ENCODE data around the gene INO80E. TPM values are rescaled to one million over a fixed set of nuclear protein-coding genes. Genes with fewer than 3 reads are reported as not detected.

Gene INO80E
- total RNA-seq, 2 experiments from 2014 or later = 113 to 118 TPM

DNA sequence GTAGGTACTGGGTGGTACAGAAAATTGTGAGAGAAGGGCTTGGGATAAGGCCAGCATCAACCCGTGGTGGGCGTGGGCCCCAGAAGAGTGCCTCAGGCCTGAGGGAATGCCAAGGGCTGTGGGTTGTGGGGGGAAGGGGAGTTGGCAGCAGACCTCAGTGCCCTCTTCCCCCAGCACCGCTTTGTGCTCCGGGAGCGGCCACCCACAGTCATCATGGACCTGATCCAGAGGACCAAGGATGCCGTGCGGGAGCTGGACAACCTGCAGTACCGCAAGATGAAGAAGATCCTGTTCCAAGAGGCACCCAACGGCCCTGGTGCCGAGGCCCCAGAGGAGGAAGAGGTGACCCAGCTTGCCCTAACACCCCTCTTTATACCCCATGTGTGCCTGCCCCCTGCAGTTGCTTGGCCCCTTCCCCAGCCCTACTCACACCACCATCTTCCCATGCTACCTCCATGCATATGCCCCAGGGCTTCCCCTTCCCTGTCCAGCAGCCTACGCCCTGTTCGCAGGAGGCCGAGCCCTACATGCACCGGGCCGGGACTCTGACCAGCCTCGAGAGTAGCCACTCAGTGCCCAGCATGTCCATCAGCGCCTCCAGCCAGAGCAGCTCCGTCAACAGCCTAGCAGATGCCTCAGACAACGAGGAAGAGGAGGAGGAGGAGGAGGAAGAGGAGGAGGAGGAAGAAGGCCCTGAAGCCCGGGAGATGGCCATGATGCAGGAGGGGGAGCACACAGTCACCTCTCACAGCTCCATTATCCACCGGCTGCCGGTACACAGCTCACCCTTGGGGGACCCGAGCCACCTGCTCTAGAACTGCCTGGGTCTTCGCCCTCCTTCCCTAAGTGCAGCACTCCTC is 13.3 kb upstream of the INO80E start:
- Mint-ChIP-seq H3K36me3 (peaks cover 17% of the 10 kb centered on the region), H3K9me3 (no peaks in the 10 kb centered on the region), H3K4me3 (no peak overlapping the region), H3K27me3 (no peaks in the 10 kb centered on the region), H3K27ac (no peak overlapping the region), H3K4me1 (no peaks in the 10 kb centered on the region)
- DNase-seq (no peak), ATAC-seq (ENCODE audit: low read depth) (no peak)
- POLR2A ChIA-PET = interaction anchor here (1.6 kb wide), 1 partner anchor 10 kb away, joined by 4 read pairs; no protein-coding TSS in a partner anchor

DNA sequence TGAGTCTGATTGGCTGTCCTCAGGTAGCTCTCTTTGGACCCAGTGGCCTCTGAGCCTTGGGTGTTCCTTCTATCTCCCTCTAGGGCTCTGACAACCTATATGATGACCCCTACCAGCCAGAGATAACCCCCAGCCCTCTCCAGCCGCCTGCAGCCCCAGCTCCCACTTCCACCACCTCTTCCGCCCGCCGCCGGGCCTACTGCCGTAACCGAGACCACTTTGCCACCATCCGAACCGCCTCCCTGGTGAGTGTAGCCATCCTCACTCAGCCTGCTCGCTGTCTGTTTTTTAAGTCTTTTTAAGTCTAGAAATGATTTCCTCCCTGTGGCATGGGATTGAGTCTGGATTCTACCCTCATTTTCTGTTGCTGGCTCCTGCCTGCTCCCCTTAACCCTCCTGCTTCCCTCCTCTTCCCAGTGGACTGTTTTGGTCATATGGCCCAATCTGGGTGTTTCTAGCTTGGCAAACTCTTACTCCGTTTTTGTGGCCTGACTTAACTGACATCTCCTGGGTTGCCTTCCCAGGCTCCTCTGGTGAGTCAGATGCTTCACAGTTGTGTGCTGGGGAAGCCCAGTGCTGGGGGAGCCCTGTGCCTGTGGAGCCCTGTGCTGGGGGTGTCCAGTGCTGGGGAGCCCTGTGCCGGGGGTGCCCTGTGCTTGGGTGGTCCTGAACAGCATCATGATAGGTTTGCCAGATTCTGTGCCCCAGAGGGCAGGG is 12.5 kb upstream of the INO80E start:
- DNase-seq = no peak
- Mint-ChIP-seq H3K27ac (no peak overlapping the region), H3K4me3 (no peak overlapping the region), H3K36me3 (peaks cover 17% of the 10 kb centered on the region), H3K27me3 (no peaks in the 10 kb centered on the region), H3K4me1 (no peaks in the 10 kb centered on the region), H3K9me3 (no peaks in the 10 kb centered on the region)
- no peak for ATAC-seq (ENCODE audit: low read depth)
- POLR2A ChIA-PET = interaction anchor here (1.6 kb wide), 1 partner anchor 10 kb away, joined by 4 read pairs; no protein-coding TSS in a partner anchor

DNA sequence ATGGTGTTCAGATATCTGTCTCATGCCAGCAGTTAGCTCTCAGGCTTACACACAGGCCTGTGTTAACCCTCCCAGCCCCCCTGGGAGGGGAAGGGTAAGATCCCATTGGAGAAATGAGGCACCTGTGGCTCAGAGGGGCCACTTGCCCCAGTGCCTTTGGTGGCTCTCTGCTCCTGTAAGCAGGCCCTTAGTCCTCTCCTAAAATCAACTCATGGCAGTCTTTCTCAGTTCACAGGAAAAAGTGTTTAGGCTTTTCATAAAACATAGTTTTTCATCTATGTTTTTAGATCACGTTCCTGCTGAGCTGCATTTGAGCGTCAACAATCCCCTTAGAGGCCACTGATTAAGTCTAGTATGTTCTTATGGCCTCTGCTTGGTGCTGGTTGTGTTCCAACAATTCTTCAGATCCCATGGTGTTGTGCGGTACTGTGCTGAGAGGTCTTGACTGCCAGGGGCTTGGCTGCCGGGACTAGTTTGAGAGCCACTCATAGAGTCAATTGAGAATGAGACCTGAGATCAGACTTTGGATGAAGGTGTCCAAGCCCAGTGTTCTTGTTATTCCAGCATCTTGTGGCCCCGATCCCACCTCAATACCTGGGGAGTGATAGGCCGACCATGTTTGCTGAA is 11.8 kb upstream of the INO80E start:
- no peaks in the 10 kb centered on the region for H3K4me1 Mint-ChIP-seq
- ATAC-seq (ENCODE audit: low read depth) (no peak), DNase-seq (no peak)
- H3K27me3 Mint-ChIP-seq = no peaks in the 10 kb centered on the region
- H3K36me3 Mint-ChIP-seq = peaks cover 18% of the 10 kb centered on the region
- no peak overlapping the region for H3K4me3 Mint-ChIP-seq
- H3K9me3 Mint-ChIP-seq = no peaks in the 10 kb centered on the region
- POLR2A ChIA-PET = interaction anchor here (1.6 kb wide), 1 partner anchor 11 kb away, joined by 4 read pairs; no protein-coding TSS in a partner anchor
- H3K27ac Mint-ChIP-seq = no peak overlapping the region

DNA sequence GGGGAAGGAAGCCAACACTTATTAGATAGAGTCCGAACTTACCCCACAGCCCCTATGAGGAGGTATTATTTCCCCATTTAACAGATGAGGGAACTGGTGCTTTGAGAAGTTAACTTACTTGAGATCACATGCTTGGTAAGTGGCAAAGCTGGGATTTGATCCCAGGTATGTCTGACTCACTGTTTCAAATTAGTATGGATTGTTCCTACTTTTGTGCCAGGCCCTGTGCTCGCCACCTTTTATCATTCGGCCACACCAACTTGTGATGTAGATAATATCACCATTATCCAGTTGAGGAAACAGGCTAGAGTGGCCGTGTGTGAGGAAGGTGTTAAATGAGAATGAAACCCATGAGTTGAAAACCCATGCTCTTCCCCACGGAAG is 11.3 kb upstream of the INO80E start:
- H3K36me3 Mint-ChIP-seq = peaks cover 20% of the 10 kb centered on the region
- no peak overlapping the region for H3K4me3 Mint-ChIP-seq
- no peak overlapping the region for H3K27ac Mint-ChIP-seq
- no peak for DNase-seq
- H3K27me3 Mint-ChIP-seq = no peaks in the 10 kb centered on the region
- ATAC-seq (ENCODE audit: low read depth) = no peak
- H3K4me1 Mint-ChIP-seq = no peaks in the 10 kb centered on the region
- POLR2A ChIA-PET = interaction anchor here (1.0 kb wide), 1 partner anchor 177 kb away, joined by 3 read pairs; no protein-coding TSS in a partner anchor
- H3K9me3 Mint-ChIP-seq = no peaks in the 10 kb centered on the region

DNA sequence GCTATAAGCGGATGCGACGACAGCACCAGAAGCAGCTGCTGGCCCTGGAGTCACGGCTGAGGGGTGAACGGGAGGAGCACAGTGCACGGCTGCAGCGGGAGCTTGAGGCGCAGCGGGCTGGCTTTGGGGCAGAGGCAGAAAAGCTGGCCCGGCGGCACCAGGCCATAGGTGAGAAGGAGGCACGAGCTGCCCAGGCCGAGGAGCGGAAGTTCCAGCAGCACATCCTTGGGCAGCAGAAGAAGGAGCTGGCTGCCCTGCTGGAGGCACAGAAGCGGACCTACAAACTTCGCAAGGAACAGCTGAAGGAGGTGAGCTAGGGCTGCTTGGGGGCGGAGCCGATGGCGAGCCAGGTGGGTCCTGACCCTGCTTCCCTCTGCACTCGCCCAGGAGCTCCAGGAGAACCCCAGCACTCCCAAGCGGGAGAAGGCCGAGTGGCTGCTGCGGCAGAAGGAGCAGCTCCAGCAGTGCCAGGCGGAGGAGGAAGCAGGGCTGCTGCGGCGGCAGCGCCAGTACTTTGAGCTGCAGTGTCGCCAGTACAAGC is 10.7 kb upstream of the INO80E start:
- ATAC-seq (ENCODE audit: low read depth) (no peak), DNase-seq (no peak)
- Mint-ChIP-seq H3K27ac (no peak overlapping the region), H3K36me3 (peaks cover 18% of the 10 kb centered on the region), H3K27me3 (no peaks in the 10 kb centered on the region), H3K4me3 (no peak overlapping the region), H3K4me1 (no peaks in the 10 kb centered on the region), H3K9me3 (no peaks in the 10 kb centered on the region)
- POLR2A ChIA-PET = interaction anchor here (1.0 kb wide), 3 partner anchors 9 to 178 kb away, joined by 3 to 5 read pairs (median 3); partner anchors contain the start of gene TAOK2

DNA sequence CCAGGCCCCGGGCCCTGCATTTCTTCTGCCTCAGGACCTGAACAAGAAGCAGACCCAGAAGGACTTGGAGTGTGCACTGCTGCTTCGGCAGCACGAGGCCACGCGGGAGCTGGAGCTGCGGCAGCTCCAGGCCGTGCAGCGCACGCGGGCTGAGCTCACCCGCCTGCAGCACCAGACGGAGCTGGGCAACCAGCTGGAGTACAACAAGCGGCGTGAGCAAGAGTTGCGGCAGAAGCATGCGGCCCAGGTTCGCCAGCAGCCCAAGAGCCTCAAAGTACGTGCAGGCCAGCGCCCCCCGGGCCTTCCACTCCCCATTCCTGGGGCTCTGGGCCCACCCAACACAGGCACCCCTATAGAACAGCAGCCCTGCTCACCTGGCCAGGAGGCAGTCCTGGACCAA is 9.8 kb upstream of the INO80E start:
- no peak overlapping the region for H3K27ac Mint-ChIP-seq
- peaks cover 15% of the 10 kb centered on the region for H3K36me3 Mint-ChIP-seq

DNA sequence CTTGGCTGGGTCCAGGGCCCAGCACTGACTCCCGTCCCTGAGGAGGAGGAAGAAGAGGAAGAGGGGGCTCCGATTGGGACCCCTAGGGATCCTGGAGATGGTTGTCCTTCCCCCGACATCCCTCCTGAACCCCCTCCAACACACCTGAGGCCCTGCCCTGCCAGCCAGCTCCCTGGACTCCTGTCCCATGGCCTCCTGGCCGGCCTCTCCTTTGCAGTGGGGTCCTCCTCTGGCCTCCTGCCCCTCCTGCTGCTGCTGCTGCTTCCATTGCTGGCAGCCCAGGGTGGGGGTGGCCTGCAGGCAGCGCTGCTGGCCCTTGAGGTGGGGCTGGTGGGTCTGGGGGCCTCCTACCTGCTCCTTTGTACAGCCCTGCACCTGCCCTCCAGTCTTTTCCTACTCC is 9.1 kb upstream of the INO80E start:
- no peaks in the 10 kb centered on the region for H3K27me3 Mint-ChIP-seq
- DNase-seq (no peak), ATAC-seq (ENCODE audit: low read depth) (no peak)
- H3K4me1 Mint-ChIP-seq = no peaks in the 10 kb centered on the region
- H3K9me3 Mint-ChIP-seq = no peaks in the 10 kb centered on the region
- POLR2A ChIA-PET = no interaction called here
- H3K4me3 Mint-ChIP-seq = no peak overlapping the region
- no peak overlapping the region for H3K27ac Mint-ChIP-seq
- H3K36me3 Mint-ChIP-seq = peaks cover 14% of the 10 kb centered on the region

More for the DNA sequence above, 9.8 kb upstream of the INO80E start:
- ATAC-seq (ENCODE audit: low read depth) = no peak
- no peak overlapping the region for H3K4me3 Mint-ChIP-seq
- no peaks in the 10 kb centered on the region for H3K9me3 Mint-ChIP-seq
- POLR2A ChIA-PET = interaction anchor here (1.0 kb wide), 1 partner anchor 13 kb away, joined by 3 read pairs; the partner anchor contains the start of gene TAOK2
- H3K4me1 Mint-ChIP-seq = no peaks in the 10 kb centered on the region
- no peaks in the 10 kb centered on the region for H3K27me3 Mint-ChIP-seq
- DNase-seq = no peak

DNA sequence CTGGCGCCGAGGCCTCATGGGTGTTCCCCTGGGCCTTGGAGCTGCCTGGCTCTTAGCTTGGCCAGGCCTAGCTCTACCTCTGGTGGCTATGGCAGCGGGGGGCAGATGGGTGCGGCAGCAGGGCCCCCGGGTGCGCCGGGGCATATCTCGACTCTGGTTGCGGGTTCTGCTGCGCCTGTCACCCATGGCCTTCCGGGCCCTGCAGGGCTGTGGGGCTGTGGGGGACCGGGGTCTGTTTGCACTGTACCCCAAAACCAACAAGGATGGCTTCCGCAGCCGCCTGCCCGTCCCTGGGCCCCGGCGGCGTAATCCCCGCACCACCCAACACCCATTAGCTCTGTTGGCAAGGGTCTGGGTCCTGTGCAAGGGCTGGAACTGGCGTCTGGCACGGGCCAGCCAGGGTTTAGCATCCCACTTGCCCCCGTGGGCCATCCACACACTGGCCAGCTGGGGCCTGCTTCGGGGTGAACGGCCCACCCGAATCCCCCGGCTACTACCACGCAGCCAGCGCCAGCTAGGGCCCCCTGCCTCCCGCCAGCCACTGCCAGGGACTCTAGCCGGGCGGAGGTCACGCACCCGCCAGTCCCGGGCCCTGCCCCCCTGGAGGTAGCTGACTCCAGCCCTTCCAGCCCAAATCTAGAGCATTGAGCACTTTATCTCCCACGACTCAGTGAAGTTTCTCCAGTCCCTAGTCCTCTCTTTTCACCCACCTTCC is 8.5 kb upstream of the INO80E start:
- DNase-seq (no peak), ATAC-seq (ENCODE audit: low read depth) (no peak)
- POLR2A ChIA-PET = interaction anchor here (0.6 kb wide), 1 partner anchor 149 kb away, joined by 3 read pairs; no protein-coding TSS in a partner anchor
- Mint-ChIP-seq H3K27me3 (no peaks in the 10 kb centered on the region), H3K4me3 (no peak overlapping the region), H3K4me1 (no peaks in the 10 kb centered on the region), H3K36me3 (peaks cover 12% of the 10 kb centered on the region), H3K27ac (no peak overlapping the region), H3K9me3 (no peaks in the 10 kb centered on the region)

DNA sequence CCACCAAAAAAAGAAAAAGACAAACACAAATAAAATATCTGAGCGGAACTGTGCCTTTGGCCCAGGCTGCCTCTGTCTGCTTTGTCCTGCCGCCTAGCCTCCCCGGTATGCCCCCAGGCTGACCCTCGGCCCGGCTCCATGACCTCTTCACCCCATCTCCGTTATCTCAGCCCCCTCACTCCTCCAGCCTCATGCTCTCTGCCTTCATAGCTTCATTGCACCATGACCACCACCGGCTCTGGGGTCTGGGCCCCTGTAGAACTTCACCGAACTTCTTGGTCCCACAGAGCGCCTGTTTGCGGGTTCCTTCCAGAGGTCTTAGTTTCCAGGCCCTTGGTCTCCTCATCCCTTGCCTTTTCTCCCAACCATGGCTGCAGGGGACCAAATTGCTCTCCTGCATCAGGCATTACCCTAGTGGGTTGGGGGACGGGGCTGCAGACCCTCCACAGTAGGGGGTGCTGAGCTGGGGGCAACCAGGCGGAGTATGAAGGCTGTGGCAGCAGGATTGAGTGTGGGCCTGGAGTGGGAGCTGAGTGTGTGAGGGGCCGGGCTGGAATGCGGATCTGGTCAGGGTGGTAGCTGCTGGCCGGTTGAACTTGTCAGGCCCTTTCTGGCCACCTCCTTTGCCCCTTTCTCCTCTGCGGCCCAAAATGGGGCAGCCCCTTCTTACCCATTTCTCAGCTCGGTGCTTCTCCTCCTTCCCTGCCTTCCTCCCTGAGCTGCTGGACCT is 7.5 kb upstream of the INO80E start:
- H3K27me3 Mint-ChIP-seq = no peaks in the 10 kb centered on the region
- H3K36me3 Mint-ChIP-seq = peaks cover 11% of the 10 kb centered on the region
- peaks cover 2% of the 10 kb centered on the region for H3K4me1 Mint-ChIP-seq
- ATAC-seq (ENCODE audit: low read depth) (no peak), DNase-seq (no peak)
- POLR2A ChIA-PET = interaction anchor here (1.2 kb wide), 1 partner anchor 9 kb away, joined by 5 read pairs; no protein-coding TSS in a partner anchor
- H3K27ac Mint-ChIP-seq = no peak overlapping the region
- H3K9me3 Mint-ChIP-seq = no peaks in the 10 kb centered on the region
- H3K4me3 Mint-ChIP-seq = no peak overlapping the region

DNA sequence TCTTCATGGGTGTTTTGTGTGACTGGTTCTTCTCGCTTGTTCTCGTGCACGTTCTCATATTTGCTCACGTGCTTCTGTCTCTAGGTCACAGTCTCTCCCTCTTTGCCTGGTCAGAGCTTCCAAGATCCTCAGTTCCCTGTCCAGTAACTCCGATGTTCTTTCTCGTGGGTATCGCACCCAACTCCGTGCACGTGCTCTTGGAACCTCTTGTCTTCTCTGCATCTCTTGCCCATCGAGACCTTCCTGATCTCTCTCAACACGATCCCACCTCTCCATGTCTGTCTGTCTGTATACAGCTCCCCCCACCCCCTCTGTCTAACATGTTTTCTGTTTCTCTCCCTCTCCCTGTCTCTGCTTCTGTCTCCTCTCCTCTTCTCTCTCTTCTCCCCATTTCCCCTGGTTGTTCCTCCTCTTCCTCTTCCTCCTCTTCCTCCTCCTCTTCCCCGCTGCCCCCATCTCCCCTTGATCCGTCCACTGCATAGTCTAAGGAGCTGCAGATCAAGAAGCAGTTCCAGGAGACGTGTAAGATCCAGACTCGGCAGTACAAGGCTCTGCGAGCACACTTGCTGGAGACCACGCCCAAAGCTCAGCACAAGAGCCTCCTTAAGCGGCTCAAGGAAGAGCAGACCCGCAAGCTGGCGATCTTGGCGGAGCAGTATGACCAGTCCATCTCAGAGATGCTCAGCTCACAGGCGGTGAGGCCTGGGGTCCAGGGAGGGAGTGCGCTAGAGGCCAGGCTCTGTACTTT is 6.8 kb upstream of the INO80E start:
- Mint-ChIP-seq H3K9me3 (no peaks in the 10 kb centered on the region), H3K4me3 (no peak overlapping the region), H3K27ac (peak overlapping the region; percentile 21), H3K27me3 (no peaks in the 10 kb centered on the region), H3K36me3 (peaks cover 14% of the 10 kb centered on the region), H3K4me1 (peaks cover 7% of the 10 kb centered on the region)
- POLR2A ChIA-PET = interaction anchor here (1.2 kb wide), 1 partner anchor 10 kb away, joined by 5 read pairs; no protein-coding TSS in a partner anchor
- DNase-seq (no peak), ATAC-seq (ENCODE audit: low read depth) (no peak)

DNA sequence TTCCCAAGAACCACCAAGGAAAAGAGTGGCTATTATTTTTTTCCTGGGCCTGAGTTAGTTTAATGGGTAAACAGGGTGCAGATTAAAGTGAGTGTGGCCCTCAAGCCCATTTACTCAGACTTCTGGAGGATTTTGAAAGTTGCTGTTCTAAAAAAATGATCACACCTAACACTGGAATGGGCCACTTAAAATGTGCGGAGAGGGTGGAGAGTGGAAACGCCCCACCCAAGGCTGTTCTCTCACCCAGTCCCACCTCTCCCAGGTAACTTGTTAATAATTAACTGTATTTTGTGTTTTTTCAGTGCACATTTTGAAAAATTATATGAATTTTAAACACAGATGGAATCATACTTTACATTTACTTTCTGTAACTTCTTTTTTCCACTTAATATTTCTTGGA is 6.0 kb upstream of the INO80E start:
- no peaks in the 10 kb centered on the region for H3K9me3 Mint-ChIP-seq
- H3K4me3 Mint-ChIP-seq = no peak overlapping the region
- POLR2A ChIA-PET = interaction anchor here (1.2 kb wide), 1 partner anchor 11 kb away, joined by 5 read pairs; no protein-coding TSS in a partner anchor
- no peaks in the 10 kb centered on the region for H3K27me3 Mint-ChIP-seq
- DNase-seq (no peak), ATAC-seq (ENCODE audit: low read depth) (no peak)
- no peak overlapping the region for H3K27ac Mint-ChIP-seq
- peaks cover 17% of the 10 kb centered on the region for H3K36me3 Mint-ChIP-seq
- H3K4me1 Mint-ChIP-seq = peaks cover 12% of the 10 kb centered on the region

Measured in activated naive CD8-positive, alpha-beta T cell treated with anti-CD3 and anti-CD28 coated beads, Interleukin-2, amount 10 ng/mL, durations not matched to agents 7 days and 5 days (primary cell).